Measurements from ENCODE around the gene MEGF11. TPM values are rescaled to one million over a fixed set of nuclear protein-coding genes. Genes with fewer than 3 reads are reported as not detected.

The MEGF11 gene
- total RNA-seq, 1 experiment from 2014 or later: 0.09 TPM

GRCh38 chr15:66040211-66040892 lies 213.2 kb downstream of the MEGF11 start:
- POLR2A ChIA-PET: no interaction called here
- DNase-seq (ENCODE audit: unreplicated experiment): no peak
- CTCF ChIA-PET: no interaction called here
- BruUV-seq (replicated peaks): no TSS peak
- TF ChIP-seq CTCF (IDR thresholded peaks at IDR 0.05; ENCODE audit: unreplicated experiment): no peak
- Mint-ChIP-seq H3K4me3 (ENCODE audit: unreplicated experiment) (no peak overlapping the region), H3K4me1 (ENCODE audit: insufficient read depth, unreplicated experiment) (peaks cover 6% of the 10 kb centered on the region), H3K9me3 (ENCODE audit: unreplicated experiment) (no peaks in the 10 kb centered on the region), H3K27ac (ENCODE audit: low read depth, unreplicated experiment) (no peak overlapping the region), H3K27me3 (ENCODE audit: insufficient read depth, unreplicated experiment) (peaks cover 47% of the 10 kb centered on the region), H3K36me3 (ENCODE audit: insufficient read depth, unreplicated experiment) (peaks cover 4% of the 10 kb centered on the region)
- intact Hi-C loops (cut with micrococcal nuclease): no loop called here

- TF ChIP-seq CTCF (IDR thresholded peaks at IDR 0.05; ENCODE audit: unreplicated experiment): no peak
- no peak overlapping the region for H3K4me3 Mint-ChIP-seq (ENCODE audit: unreplicated experiment)
- POLR2A ChIA-PET: no interaction called here
- H3K36me3 Mint-ChIP-seq (ENCODE audit: insufficient read depth, unreplicated experiment): peaks cover 4% of the 10 kb centered on the region
- peaks cover 6% of the 10 kb centered on the region for H3K4me1 Mint-ChIP-seq (ENCODE audit: insufficient read depth, unreplicated experiment)
- intact Hi-C loops (cut with micrococcal nuclease): no loop called here
- CTCF ChIA-PET: no interaction called here
- no peaks in the 10 kb centered on the region for H3K9me3 Mint-ChIP-seq (ENCODE audit: unreplicated experiment)
- peaks cover 53% of the 10 kb centered on the region for H3K27me3 Mint-ChIP-seq (ENCODE audit: insufficient read depth, unreplicated experiment)
- no peak overlapping the region for H3K27ac Mint-ChIP-seq (ENCODE audit: low read depth, unreplicated experiment)
- no TSS peak for BruUV-seq (replicated peaks)
- no peak for DNase-seq (ENCODE audit: unreplicated experiment)
Measured at GRCh38 chr15:66039117-66039871, 214.3 kb downstream of the MEGF11 start.

GRCh38 chr15:66038387-66039116 lies 215.0 kb downstream of the MEGF11 start:
- Mint-ChIP-seq H3K4me3 (ENCODE audit: unreplicated experiment) (no peak overlapping the region), H3K27ac (ENCODE audit: low read depth, unreplicated experiment) (no peak overlapping the region), H3K36me3 (ENCODE audit: insufficient read depth, unreplicated experiment) (peaks cover 4% of the 10 kb centered on the region), H3K27me3 (ENCODE audit: insufficient read depth, unreplicated experiment) (peaks cover 60% of the 10 kb centered on the region), H3K4me1 (ENCODE audit: insufficient read depth, unreplicated experiment) (peaks cover 6% of the 10 kb centered on the region), H3K9me3 (ENCODE audit: unreplicated experiment) (no peaks in the 10 kb centered on the region)
- intact Hi-C loops (cut with micrococcal nuclease): no loop called here
- TF ChIP-seq CTCF (IDR thresholded peaks at IDR 0.05; ENCODE audit: unreplicated experiment): no peak
- CTCF ChIA-PET: no interaction called here
- BruUV-seq (replicated peaks): no TSS peak
- DNase-seq (ENCODE audit: unreplicated experiment): peak; percentile 21
- POLR2A ChIA-PET: no interaction called here

- Mint-ChIP-seq H3K9me3 (ENCODE audit: unreplicated experiment) (peaks cover 7% of the 10 kb centered on the region), H3K27me3 (ENCODE audit: insufficient read depth, unreplicated experiment) (peaks cover 60% of the 10 kb centered on the region), H3K4me3 (ENCODE audit: unreplicated experiment) (no peak overlapping the region), H3K27ac (ENCODE audit: low read depth, unreplicated experiment) (no peak overlapping the region), H3K36me3 (ENCODE audit: insufficient read depth, unreplicated experiment) (no peaks in the 10 kb centered on the region), H3K4me1 (ENCODE audit: insufficient read depth, unreplicated experiment) (peaks cover 6% of the 10 kb centered on the region)
- TF ChIP-seq CTCF (IDR thresholded peaks at IDR 0.05; ENCODE audit: unreplicated experiment): no peak
- intact Hi-C loops (cut with micrococcal nuclease): no loop called here
- BruUV-seq (replicated peaks): no TSS peak
- POLR2A ChIA-PET: no interaction called here
- DNase-seq (ENCODE audit: unreplicated experiment): no peak
- CTCF ChIA-PET: no interaction called here
Measured at GRCh38 chr15:66036859-66037258, 216.7 kb downstream of the MEGF11 start.
